ENCODE measurements around the gene PITPNM2. TPM values are rescaled to one million over a fixed set of nuclear protein-coding genes. Genes with fewer than 3 reads are reported as not detected.

Gene PITPNM2
- total RNA-seq, result 1 to 10 TPM; 1.7 to 5.3 TPM

GRCh38 chr12:123150744-123151456 is at the start of gene PITPNM2:
Gene PITPNM2 (minus strand): TSS chr12:123151090. CDS start chr12:123034590, 116,500 bp downstream.

Other genes starting within 250 kb of the PITPNM2 start
- gene ABCB9, start 184.6 kb downstream of the PITPNM2 start, total RNA-seq, result 10 to 100 TPM; 13.8 to 26.3 TPM
- 10 to 100 TPM; 11.4 to 12.7 TPM for gene OGFOD2, start 175.8 kb downstream of the PITPNM2 start, total RNA-seq
- gene ARL6IP4, start 170.4 kb downstream of the PITPNM2 start, total RNA-seq, result 100 to 1,000 TPM in 1 of 2 donors, 10 to 100 TPM in 1; 90.2 to 121 TPM
- 10 to 100 TPM; 33.0 to 50.0 TPM for gene MPHOSPH9, start 82.1 kb upstream of the PITPNM2 start, total RNA-seq
- gene MTRFR, start 82.3 kb upstream of the PITPNM2 start, total RNA-seq, result 1 to 10 TPM; 6.7 to 7.2 TPM
- gene CDK2AP1, start 120.8 kb upstream of the PITPNM2 start, total RNA-seq, result 100 to 1,000 TPM; 155 to 225 TPM
- 10 to 100 TPM; 21.0 to 22.4 TPM for gene SBNO1, start 213.8 kb upstream of the PITPNM2 start, total RNA-seq
- gene KMT5A, start 233.0 kb upstream of the PITPNM2 start, total RNA-seq, result 10 to 100 TPM; 29.9 to 42.3 TPM